Measurements from ENCODE around the gene NGEF.

GRCh38 chr2:232885264-232885961 lies 127.6 kb downstream of the NGEF start:
- TF ChIP-seq CTCF (IDR thresholded peaks at IDR 0.05) (no peak), POLR2A (IDR thresholded peaks at IDR 0.05) (no peak)

All from adrenal gland (tissue), 5 donors.